H1 (cell line): Measurements from ENCODE around the gene KIF5C. TPM values are rescaled to one million over a fixed set of nuclear protein-coding genes. Genes with fewer than 3 reads are reported as not detected.

Experiments used
- CTCF ChIA-PET: fragments of 300-600 bp; sonication (Branson Sonifier 250); formaldehyde crosslinking; loops from one replicate; lab custom pipeline; 2021; ENCODE audit not compliant: partially characterized antibody; lab: Charles Lee
- POLR2A ChIA-PET: fragments of 300-600 bp; sonication (Branson Sonifier 250); formaldehyde crosslinking; loops from one replicate; lab custom pipeline; 2021; ENCODE audit warnings: inconsistent platforms; ENCODE audit not compliant: partially characterized antibody; lab: Charles Lee
- DNase-seq, 2 experiments: peaks; one replicate each; pipeline versions ENCODE4 v3.0.0 to v3.0.0-alpha.2; 2010 to 2022; ENCODE audit warnings: low spot score in 2 of 2, low read depth in 1 of 2, mixed read lengths in 1 of 2
- FAIRE-seq: peaks from 2 replicates; lab custom pipeline; 2011; peaks lifted over from hg19 to GRCh38; lab: Jason Lieb, UNC
- H2AFZ ChIP-seq: 2 replicates; pipeline ENCODE4 v1.8.1; 2012; ENCODE audit warnings: low read length, inconsistent platforms
- H2AK5ac ChIP-seq: 2 replicates; pipeline ENCODE4 v1.6.1; 2013; ENCODE audit warnings: low read depth, low read length
- H2BK120ac ChIP-seq: replicated peaks from 2 replicates; pipeline ENCODE3; 2013; ENCODE audit warnings: low read depth, low read length, inconsistent platforms
- H2BK12ac ChIP-seq: 2 replicates; pipeline ENCODE4 v1.6.1; 2013; ENCODE audit warnings: low read depth, low read length
- H2BK15ac ChIP-seq: 2 replicates; pipeline ENCODE4 v1.6.1; 2013; ENCODE audit warnings: low read length
- H2BK20ac ChIP-seq: 2 replicates; pipeline ENCODE4 v1.6.1; 2013; ENCODE audit warnings: low read length
- H2BK5ac ChIP-seq: 2 replicates; pipeline ENCODE4 v1.6.1; 2013; ENCODE audit warnings: low read depth, low read length
- H3K14ac ChIP-seq: 2 replicates; pipeline ENCODE4 v1.6.1; 2013; ENCODE audit warnings: inconsistent platforms; ENCODE audit not compliant: insufficient read length
- H3K18ac ChIP-seq: 2 replicates; pipeline ENCODE4 v1.6.1; 2013; ENCODE audit warnings: low read length; ENCODE audit errors: extremely low read depth
- H3K23ac ChIP-seq: 2 replicates; pipeline ENCODE4 v1.6.1; 2013; ENCODE audit warnings: inconsistent platforms; ENCODE audit not compliant: insufficient read length
- H3K23me2 ChIP-seq: 2 replicates; pipeline ENCODE4 v1.6.1; 2013; ENCODE audit warnings: low read depth, low read length
- H3K27ac ChIP-seq: 2 replicates; pipeline ENCODE4 v1.6.1; 2011; ENCODE audit warnings: low read depth, low read length, inconsistent platforms
- H3K27me3 ChIP-seq, 4 experiments: replicated peaks in 1 of 4; 1 replicate in 1 of 4; 2 replicates in 3 of 4; pipeline versions ENCODE4 v1.6.1 to v1.8.1; 2011 to 2013; ENCODE audit warnings: low read length in 3 of 4, mild to moderate bottlenecking in 3 of 4, inconsistent platforms in 2 of 4, mixed read lengths in 2 of 4, moderate library complexity in 1 of 4; ENCODE audit not compliant: control insufficient read depth in 3 of 4, insufficient read depth in 3 of 4; ENCODE audit errors: extremely low read depth in 1 of 4
- H3K36me3 ChIP-seq, 4 experiments: 2 replicates each; pipeline versions ENCODE4 v1.6.1 to v1.8.1; 2011 to 2013; ENCODE audit warnings: mild to moderate bottlenecking in 4 of 4, low read length in 3 of 4, moderate library complexity in 2 of 4, control low read depth in 1 of 4, inconsistent platforms in 1 of 4; ENCODE audit not compliant: insufficient read depth in 4 of 4, control insufficient read depth in 2 of 4
- H3K4ac ChIP-seq: replicated peaks from 2 replicates; pipeline ENCODE3; 2013; ENCODE audit warnings: low read length, low read depth, mixed read lengths, inconsistent platforms; ENCODE audit not compliant: insufficient read length
- H3K4me1 ChIP-seq, 4 experiments: replicated peaks in 1 of 4; 1 replicate in 1 of 4; 2 replicates in 3 of 4; pipeline versions ENCODE4 v1.6.1 to v1.8.1; 2011 to 2013; ENCODE audit warnings: low read length in 3 of 4, inconsistent platforms in 2 of 4, mixed read lengths in 1 of 4; ENCODE audit not compliant: insufficient read depth in 4 of 4, control insufficient read depth in 3 of 4
- H3K4me2 ChIP-seq, 2 experiments: 2 replicates each; pipeline versions ENCODE4 v1.6.1 to v1.8.1; 2011 to 2013; ENCODE audit warnings: low read depth in 2 of 2, low read length in 2 of 2, control low read depth in 1 of 2, inconsistent platforms in 1 of 2, mild to moderate bottlenecking in 1 of 2; ENCODE audit not compliant: insufficient read depth in 1 of 2
- H3K4me3 ChIP-seq, 4 experiments: fragments of 200-600, 300-600 bp in 1 of 4; sonication (generic), shearing (Covaris generic), sonication (Bioruptor Twin) in 1 of 4; 2 replicates each; pipeline versions ENCODE4 v1.5.1 to v1.8.1; 2011 to 2016; ENCODE audit warnings: low read length in 4 of 4, low read depth in 3 of 4, control low read depth in 2 of 4, inconsistent platforms in 2 of 4, mild to moderate bottlenecking in 2 of 4, mixed read lengths in 1 of 4, moderate library complexity in 1 of 4; ENCODE audit not compliant: insufficient read depth in 2 of 4; ENCODE audit errors: extremely low read depth in 1 of 4
- H3K56ac ChIP-seq: replicated peaks from 2 replicates; pipeline ENCODE3; 2013; ENCODE audit warnings: low read depth, mild to moderate bottlenecking, mixed read lengths, low read length, inconsistent platforms; ENCODE audit not compliant: insufficient read length
- H3K79me1 ChIP-seq: 2 replicates; pipeline ENCODE4 v1.6.1; 2013; ENCODE audit warnings: low read depth, low read length, control low read depth
- H3K79me2 ChIP-seq, 2 experiments: 2 replicates each; pipeline versions ENCODE4 v1.6.1 to v1.8.1; 2012 to 2013; ENCODE audit warnings: low read length in 2 of 2, mild to moderate bottlenecking in 2 of 2, inconsistent platforms in 1 of 2; ENCODE audit not compliant: insufficient read depth in 2 of 2, control insufficient read depth in 1 of 2
- H3K9ac ChIP-seq, 4 experiments: replicated peaks in 1 of 4; 1 replicate in 1 of 4; 2 replicates in 3 of 4; pipeline versions ENCODE4 v1.6.1 to v1.8.1; 2011 to 2013; ENCODE audit warnings: low read depth in 3 of 4, low read length in 3 of 4, control low read depth in 2 of 4, mild to moderate bottlenecking in 2 of 4, moderate library complexity in 2 of 4, inconsistent platforms in 1 of 4; ENCODE audit errors: extremely low read depth in 1 of 4
- H3K9me3 ChIP-seq, 2 experiments: 2 replicates each; pipeline versions ENCODE4 v1.6.1 to v1.8.1; 2012 to 2013; ENCODE audit warnings: mild to moderate bottlenecking in 2 of 2, moderate library complexity in 2 of 2, control low read depth in 1 of 2, inconsistent platforms in 1 of 2, low read depth in 1 of 2, low read length in 1 of 2, mixed read lengths in 1 of 2; ENCODE audit not compliant: insufficient read depth in 2 of 2
- H4K20me1 ChIP-seq, 2 experiments: replicated peaks in 1 of 2; 2 replicates each; pipeline versions ENCODE3 to v1.8.1; 2011 to 2013; ENCODE audit warnings: inconsistent platforms in 2 of 2, low read length in 2 of 2, mild to moderate bottlenecking in 1 of 2; ENCODE audit not compliant: insufficient read depth in 2 of 2, control insufficient read depth in 1 of 2
- H4K5ac ChIP-seq: 2 replicates; pipeline ENCODE4 v1.6.1; 2013; ENCODE audit warnings: low read length, low read depth, mixed read lengths, inconsistent platforms; ENCODE audit not compliant: insufficient read length
- H4K8ac ChIP-seq: 2 replicates; pipeline ENCODE4 v1.8.0; 2013; ENCODE audit warnings: mild to moderate bottlenecking, moderate library complexity, low read length, inconsistent platforms; ENCODE audit not compliant: insufficient read depth; ENCODE audit errors: extremely low read depth
- H4K91ac ChIP-seq: replicated peaks from 2 replicates; pipeline ENCODE3; 2013; ENCODE audit warnings: low read length, mixed read lengths, inconsistent platforms; ENCODE audit not compliant: insufficient read length
- ASH2L ChIP-seq: fragments of 200-600, 300-600 bp; sonication (generic); IDR thresholded peaks from one replicate; pipeline ENCODE4 v1.7.1; 2017; ENCODE audit warnings: low read length
- BCL11A ChIP-seq, 2 experiments: IDR thresholded peaks; one replicate each; pipeline ENCODE4 v1.6.1; 2011; ENCODE audit warnings: low read depth in 2 of 2, low read length in 2 of 2, mild to moderate bottlenecking in 2 of 2
- FOSL1 ChIP-seq: IDR thresholded peaks from 2 replicates; pipeline ENCODE4 v1.6.1; 2011; ENCODE audit warnings: mild to moderate bottlenecking, low read depth, low read length, moderate library complexity; ENCODE audit not compliant: insufficient read depth
- JUN ChIP-seq: IDR thresholded peaks from 2 replicates; pipeline ENCODE4 v1.6.1; 2011; ENCODE audit warnings: low read depth, mild to moderate bottlenecking, improper control_type of control experiment, low read length
- POLR2AphosphoS5 ChIP-seq: IDR thresholded peaks from 2 replicates; pipeline ENCODE4 v1.6.1; 2011; ENCODE audit warnings: low read depth, low read length
- RAD21 ChIP-seq, 2 experiments: IDR thresholded peaks in 1 of 2; conservative IDR thresholded peaks in 1 of 2; 2 replicates each; pipeline ENCODE4 v1.6.1; 2011; ENCODE audit warnings: low read depth in 2 of 2, low read length in 2 of 2, improper control_type of control experiment in 1 of 2, inconsistent platforms in 1 of 2, mild to moderate bottlenecking in 1 of 2, moderate library complexity in 1 of 2
- SIN3A ChIP-seq, 2 experiments: IDR thresholded peaks in 1 of 2; conservative IDR thresholded peaks in 1 of 2; 2 replicates each; pipeline ENCODE4 v1.6.1; 2011 to 2012; ENCODE audit warnings: low read length in 2 of 2, improper control_type of control experiment in 1 of 2, low read depth in 1 of 2, mild to moderate bottlenecking in 1 of 2
- SRF ChIP-seq: IDR thresholded peaks from 2 replicates; pipeline ENCODE4 v1.6.1; 2011; ENCODE audit warnings: mild to moderate bottlenecking, low read depth, low read length, moderate library complexity
- polyA plus RNA-seq, 7 experiments: library from polyadenylated mRNA; depleted of rRNA in 3 of 7; stranded (reverse) in 5 of 7; unstranded in 2 of 7; fragments of >200 nt in 5 of 7; fragments of 200-250 nt in 2 of 7; gene quantifications; 1 replicate in 5 of 7; 2 replicates in 1 of 7; 4 replicates in 1 of 7; pipeline versions ENCODE4 v1.2.1 to v1.2.3, GENCODE V29; 2011 to 2013; ENCODE audit warnings: missing spikeins in 2 of 7, mixed read lengths in 2 of 7
- total RNA-seq: library from RNA; stranded (reverse); fragmentation: NEBNext Ultra II Directional; extraction: Animal tissue kit (Norgen Biotek cat#: 25700); gene quantifications from 2 replicates; pipeline ENCODE4 v1.2.1, GENCODE V29; 2021

The KIF5C gene
- total and polyA plus RNA-seq, 2 of the 8 experiments (the other 6 are each of a cell fraction or from before 2014, with no cell fraction given), result 16.3 to 66.4 TPM

- Histone ChIP-seq H3K23me2 (no peaks in the 10 kb centered on the region), H2BK15ac (no peak overlapping the region), H3K4me1 (peaks cover 0 to 6% (median 3%) of the 10 kb centered on the region in 4 experiments; a peak in 3 of 7 replicates), H3K79me2 (no peaks in the 10 kb centered on the region), H3K27me3 (no peaks in the 10 kb centered on the region), H3K27ac (no peak overlapping the region), H3K79me1 (no peaks in the 10 kb centered on the region), H2BK12ac (no peak overlapping the region), H4K91ac (no peak overlapping the region), H4K5ac (no peak overlapping the region), H3K4ac (no peak overlapping the region), H3K23ac (no peak overlapping the region), H3K18ac (no peak overlapping the region), H3K4me3 (no peak overlapping the region), H4K20me1 (no peaks in the 10 kb centered on the region), H3K36me3 (peaks cover 2 to 35% (median 23%) of the 10 kb centered on the region in 4 experiments; a peak in 6 of 8 replicates), H2AK5ac (no peak overlapping the region), H2BK5ac (no peak overlapping the region), H3K9me3 (no peaks in the 10 kb centered on the region), H3K56ac (no peak overlapping the region), H2BK120ac (no peak overlapping the region), H2AFZ (no peak overlapping the region), H3K14ac (no peak overlapping the region), H3K9ac (no peak overlapping the region), H3K4me2 (no peak overlapping the region), H2BK20ac (no peak overlapping the region), H4K8ac (no peak overlapping the region)
- ChIA-PET CTCF (interaction anchor here (0.5 to 1.7 kb wide), 7 partner anchors 8 to 475 kb away, joined by 3 to 5 read pairs (median 3); no protein-coding TSS in a partner anchor), POLR2A (no interaction called here)
- DNase-seq (no peak), FAIRE-seq (no peak)
- TF ChIP-seq BCL11A (IDR thresholded peaks at IDR 0.05; ENCODE audit: low read depth in 2 of 2, low read length in 2 of 2) (no peak), ASH2L (no peak), FOSL1 (no peak), SRF (no peak), SIN3A (conservative IDR thresholded peaks at IDR 0.05 in 1 of 2, IDR thresholded peaks at IDR 0.05 in 1 of 2; ENCODE audit: low read depth in 1 of 2, low read length in 2 of 2) (no peak), RAD21 (IDR thresholded peaks at IDR 0.05 in 1 of 2, conservative IDR thresholded peaks at IDR 0.05 in 1 of 2; ENCODE audit: low read depth in 2 of 2, low read length in 2 of 2) (no peak), POLR2AphosphoS5 (no peak), JUN (no peak)
Observed at GRCh38 chr2:148984449-148984848, 109.4 kb downstream of the KIF5C start.
